Gastroesophageal sphincter (tissue), 3 donors: ENCODE data around the gene KIAA1217.

Experiments
- CTCF ChIP-seq, 4 experiments: fragments of 200-600 bp in 2 of 4; fragments of 450-650 bp in 2 of 4; sonication (generic) in 1 of 4; IDR thresholded peaks; one replicate each; pipeline ENCODE4 v1.5.1; 2017 to 2019; ENCODE audit warnings: antibody characterized with exemption in 4 of 4, mild to moderate bottlenecking in 2 of 4, moderate library complexity in 2 of 4
- EP300 ChIP-seq: sonication (generic); formaldehyde crosslinking; IDR thresholded peaks from one replicate; pipeline ENCODE4 v1.6.1; 2017; ENCODE audit warnings: antibody characterized with exemption, mild to moderate bottlenecking
- POLR2A ChIP-seq, 2 donors: fragments of 450-650 bp; IDR thresholded peaks; one replicate each; pipeline ENCODE4 v1.6.1; 2017; ENCODE audit warnings: antibody characterized with exemption in 2 of 2, mild to moderate bottlenecking in 2 of 2, moderate library complexity in 1 of 2

GRCh38 chr10:24374134-24374915 is 165.4 kb downstream of the KIAA1217 start:
- no peak for TF ChIP-seq POLR2A (IDR thresholded peaks at IDR 0.05)
- no peak for TF ChIP-seq CTCF (IDR thresholded peaks at IDR 0.05)
- no peak for TF ChIP-seq EP300
